Pancreas (tissue), 10 donors: ENCODE measurements around the gene ANKRD12. TPM values are rescaled to one million over a fixed set of nuclear protein-coding genes. Genes with fewer than 3 reads are reported as not detected.
"Not testable (repeated sequence)": the region's sequence is repeated elsewhere in the genome, so short reads cannot be mapped to it uniquely, and the experiment has no call there.

Experiments
- ATAC-seq, 4 donors: fragments of 200-7000 bp; cut with Tn5 transposase; one replicate each; pipeline versions ENCODE4 v1.8.0 to v1.9.1; 2020; ENCODE audit warnings: mild to moderate bottlenecking in 4 of 4, moderate library complexity in 4 of 4
- DNase-seq, 6 donors: peaks; one replicate each; pipeline ENCODE4 v3.0.0-alpha.2; 2020
- FAIRE-seq: peaks from 2 replicates; lab custom pipeline; 2012; peaks lifted over from hg19 to GRCh38; lab: Jason Lieb, UNC
- H3K27ac ChIP-seq, 4 donors: fragments of 200-600 bp; sonication (generic); 1 replicate in 3 of 4; 2 replicates in 1 of 4; pipeline versions ENCODE4 v1.5.0 to v1.8.0; 2020
- H3K27me3 ChIP-seq, 4 donors: fragments of 200-600 bp; one replicate each; pipeline ENCODE4 v1.8.0; 2021
- H3K36me3 ChIP-seq, 3 donors: fragments of 200-600 bp; sonication (generic) in 1 of 3; one replicate each; pipeline versions ENCODE4 v1.5.0 to v1.8.0; 2020 to 2021
- H3K4me1 ChIP-seq, 3 donors: fragments of 200-600 bp; one replicate each; pipeline ENCODE4 v1.8.0; 2021
- H3K4me3 ChIP-seq, 4 donors: fragments of 200-600 bp; sonication (generic) in 2 of 4; one replicate each; pipeline versions ENCODE4 v1.5.0 to v1.8.0; 2020 to 2021
- H3K9me3 ChIP-seq, 4 donors: fragments of 200-600 bp; one replicate each; pipeline ENCODE4 v1.8.0; 2021
- WGBS, 2 donors: extraction: QIAGEN DNeasy Blood & Tissue Kit; methylation state at CpG; one replicate each; pipeline ENCODE4 v1.1.7; 2013; 5-methylcytosine and 5-hydroxymethylcytosine counted together
- intact Hi-C, 3 donors: fragments of 100-400 bp; cut with DNase I; formaldehyde crosslinking; loops; one replicate each; pipeline versions ENCODE4 v1.11.1 to v1.14.2; 2022
- polyA plus RNA-seq, 2 donors: library from polyadenylated mRNA; stranded (reverse); fragments of 200-250 nt; gene quantifications; one replicate each; pipeline ENCODE4 v1.2.3, GENCODE V29; 2013
- total RNA-seq, 6 donors: library from RNA; stranded (reverse); fragmentation: NEBNext Ultra II Directional in 4 of 6; extraction: Animal tissue kit (Norgen Biotek cat#: 25700) in 4 of 6; gene quantifications; one replicate each; pipeline versions ENCODE4 v1.2.1 to v1.2.4, GENCODE V29; 2021 to 2023
- TF ChIP-seq, protein P1 (sequence below), 4 donors: fragments of 200-600 bp; sonication (generic) in 3 of 4; IDR thresholded peaks; one replicate each; pipeline versions ENCODE4 v1.5.0 to v1.8.0; 2021; ENCODE audit warnings: antibody characterized with exemption in 4 of 4
- donor health status: healthy with polysubstance abuse.
- donor health status: DM: no; HTN: no; CAD: no; lungs with moderate emphysema.
- donor health status: DM: no; HTN: no; CAD: no.
- donor health status: control.
- donor health status: control.
- donor health status: Bipolar disorder and iron deficiency.
- donor health status: DM: yes; HTN: yes; CAD: no.
- donor health status: DM: no; HTN: no; CAD: no.
- donor health status: DM: no; HTN: no; CAD: no.
- donor health status: DM: yes; HTN: yes; CAD: no.

Gene ANKRD12
- total RNA-seq (10 to 100 TPM; 23.1 to 51.7 (median 29.8) TPM), polyA plus RNA-seq (10 to 100 TPM; 14.5 to 20.0 TPM)

GRCh38 chr18:9136315-9137155, at the start of gene ANKRD12:
ANKRD12 (plus strand) TSS chr18:9136781; CDS start chr18:9182433, 45,652 bp downstream.
- H3K4me1 ChIP-seq, result peaks cover 17 to 47% (median 36%) of the 10 kb centered on the region in 3 donors
- H3K9me3 ChIP-seq, result no peaks in the 10 kb centered on the region
- intact Hi-C loops, result no loop called here
- no peak for FAIRE-seq
- H3K27ac ChIP-seq, result peak within 1 kb of the TSS; percentile 91 to 98 (median 96)
- WGBS, 2 donors, result 1% methylated on average over 74 to 95 of the region's 95 CpGs
- peak; percentile 96 to 98 (median 98) for DNase-seq
- H3K27me3 ChIP-seq, result no peaks in the 10 kb centered on the region
- H3K4me3 ChIP-seq, result peak within 1 kb of the TSS; percentile 42 to 78 (median 64)
- TF ChIP-seq, protein P1, sequence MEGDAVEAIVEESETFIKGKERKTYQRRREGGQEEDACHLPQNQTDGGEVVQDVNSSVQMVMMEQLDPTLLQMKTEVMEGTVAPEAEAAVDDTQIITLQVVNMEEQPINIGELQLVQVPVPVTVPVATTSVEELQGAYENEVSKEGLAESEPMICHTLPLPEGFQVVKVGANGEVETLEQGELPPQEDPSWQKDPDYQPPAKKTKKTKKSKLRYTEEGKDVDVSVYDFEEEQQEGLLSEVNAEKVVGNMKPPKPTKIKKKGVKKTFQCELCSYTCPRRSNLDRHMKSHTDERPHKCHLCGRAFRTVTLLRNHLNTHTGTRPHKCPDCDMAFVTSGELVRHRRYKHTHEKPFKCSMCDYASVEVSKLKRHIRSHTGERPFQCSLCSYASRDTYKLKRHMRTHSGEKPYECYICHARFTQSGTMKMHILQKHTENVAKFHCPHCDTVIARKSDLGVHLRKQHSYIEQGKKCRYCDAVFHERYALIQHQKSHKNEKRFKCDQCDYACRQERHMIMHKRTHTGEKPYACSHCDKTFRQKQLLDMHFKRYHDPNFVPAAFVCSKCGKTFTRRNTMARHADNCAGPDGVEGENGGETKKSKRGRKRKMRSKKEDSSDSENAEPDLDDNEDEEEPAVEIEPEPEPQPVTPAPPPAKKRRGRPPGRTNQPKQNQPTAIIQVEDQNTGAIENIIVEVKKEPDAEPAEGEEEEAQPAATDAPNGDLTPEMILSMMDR (IDR thresholded peaks at IDR 0.05), result no peak
- ATAC-seq, result peak; percentile 90 to 95 (median 92)
- H3K36me3 ChIP-seq, result no peaks in the 10 kb centered on the region

DNA sequence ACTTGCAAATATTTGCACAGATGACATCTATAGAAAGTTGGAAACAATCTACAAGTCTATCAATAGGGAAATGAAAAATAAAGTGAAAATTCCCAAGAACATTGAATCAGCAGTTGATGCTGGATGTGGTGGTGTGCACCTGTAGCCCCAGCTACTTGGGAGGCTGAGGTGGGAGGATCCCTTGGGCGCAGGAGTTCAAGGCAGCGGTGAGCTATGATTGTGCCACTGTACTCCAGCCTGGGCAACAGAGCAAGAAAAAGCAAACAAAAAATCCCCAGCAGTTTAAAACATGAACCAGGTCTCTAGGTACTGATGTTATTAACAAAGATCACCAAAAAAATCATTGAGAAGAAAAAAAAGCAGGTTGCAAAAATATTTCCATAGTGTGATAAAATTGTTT, 49.4 kb upstream of the ANKRD12 start:
- no peaks in the 10 kb centered on the region for H3K9me3 ChIP-seq
- TF ChIP-seq, protein P1 (IDR thresholded peaks at IDR 0.05), result no peak
- no peak overlapping the region for H3K27ac ChIP-seq
- no peaks in the 10 kb centered on the region for H3K4me1 ChIP-seq
- H3K27me3 ChIP-seq, result no peaks in the 10 kb centered on the region
- 95 to 100% methylated on average over 2 of the region's 2 CpGs for WGBS, 2 donors
- no peak for ATAC-seq
- no peaks in the 10 kb centered on the region for H3K36me3 ChIP-seq
- FAIRE-seq, result no peak
- intact Hi-C loops, result no loop called here
- H3K4me3 ChIP-seq, result no peak overlapping the region
- DNase-seq, result no peak

DNA sequence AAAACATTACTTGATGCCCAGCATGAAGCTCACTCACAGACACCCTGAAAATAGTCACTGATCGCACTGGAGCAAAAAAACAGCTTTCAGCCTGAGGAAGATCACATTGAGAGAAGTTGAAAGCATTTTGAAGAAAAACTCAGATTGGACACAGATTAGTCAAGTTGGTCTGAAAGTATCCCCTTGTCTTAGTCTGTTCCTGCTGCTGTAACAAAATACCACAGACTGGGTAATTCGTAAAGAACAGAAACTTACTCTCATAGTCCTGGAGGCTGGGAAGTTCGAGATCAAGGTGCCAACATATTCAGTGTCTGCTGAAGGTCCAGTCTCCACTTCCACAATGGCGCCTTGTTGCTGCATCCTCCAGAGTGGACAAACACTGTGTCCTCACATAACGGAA, 48.3 kb upstream of the ANKRD12 start:
- Histone ChIP-seq H3K36me3 (no peaks in the 10 kb centered on the region), H3K27me3 (no peaks in the 10 kb centered on the region), H3K9me3 (no peaks in the 10 kb centered on the region), H3K27ac (no peak overlapping the region), H3K4me3 (no peak overlapping the region), H3K4me1 (peaks cover 0 to 3% (median 0%) of the 10 kb centered on the region in 3 donors)
- intact Hi-C loops, result no loop called here
- TF ChIP-seq, protein P1 (IDR thresholded peaks at IDR 0.05), result no peak
- DNase-seq (no peak), FAIRE-seq (no peak), ATAC-seq (no peak)
- 90% methylated on average over 5 of the region's 5 CpGs for WGBS, 2 donors

GRCh38 chr18:9088727-9089126, 47.9 kb upstream of the ANKRD12 start:
- H3K9me3 ChIP-seq, H3K4me3 ChIP-seq, DNase-seq, FAIRE-seq, H3K27me3 ChIP-seq, H3K36me3 ChIP-seq, H3K4me1 ChIP-seq, intact Hi-C loops, ATAC-seq, H3K27ac ChIP-seq: not testable (repeated sequence)
- 88 to 97% methylated on average over 2 of the region's 2 CpGs for WGBS, 2 donors

DNA sequence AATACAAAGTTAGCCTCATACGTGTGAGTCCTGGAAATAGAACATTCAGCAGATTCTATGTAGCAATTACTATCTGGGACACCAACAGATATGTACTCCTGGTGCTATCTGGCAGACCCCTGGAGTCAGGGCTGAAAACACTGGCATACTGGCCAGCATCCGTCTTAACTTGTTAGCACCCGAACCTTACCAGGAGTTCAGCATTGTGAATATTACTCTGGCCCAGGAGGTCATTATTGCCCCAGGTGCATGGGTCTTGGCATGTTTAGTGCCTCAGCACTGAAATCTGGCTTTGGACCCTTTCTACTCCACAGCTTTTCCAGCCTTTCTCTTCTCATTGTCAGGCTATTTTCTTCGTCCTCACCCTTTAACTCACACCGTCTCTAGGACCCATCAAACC, 46.0 kb upstream of the ANKRD12 start:
- no peak overlapping the region for H3K27ac ChIP-seq
- DNase-seq, result no peak
- H3K27me3 ChIP-seq, result no peaks in the 10 kb centered on the region
- H3K9me3 ChIP-seq, result no peaks in the 10 kb centered on the region
- TF ChIP-seq, protein P1 (IDR thresholded peaks at IDR 0.05), result no peak
- intact Hi-C loops, result no loop called here
- peaks cover 0 to 3% (median 0%) of the 10 kb centered on the region in 3 donors for H3K4me1 ChIP-seq
- WGBS, 2 donors, result 86 to 88% methylated on average over 5 of the region's 5 CpGs
- no peaks in the 10 kb centered on the region for H3K36me3 ChIP-seq
- no peak overlapping the region for H3K4me3 ChIP-seq
- FAIRE-seq, result no peak
- no peak for ATAC-seq
